ENCODE measurements around the gene CAST.

DNA sequence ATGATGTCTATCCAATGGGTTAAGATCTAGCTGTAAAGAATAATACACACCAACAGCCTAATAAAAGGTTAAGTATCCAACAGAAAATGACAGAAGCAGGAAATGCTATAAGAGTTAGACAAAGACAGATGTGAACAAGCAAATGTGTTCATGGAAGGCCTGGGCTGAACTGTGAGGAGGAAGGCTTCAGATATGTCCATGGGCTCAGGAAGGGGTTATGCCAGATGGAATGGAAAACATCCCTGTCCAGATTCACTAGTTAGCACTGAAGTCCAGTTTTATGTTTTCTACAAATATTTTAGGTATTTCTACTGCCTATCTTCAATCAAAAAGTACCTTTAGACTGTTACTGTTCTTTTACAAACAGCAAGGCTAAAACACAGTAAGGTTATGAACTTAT, 118.5 kb downstream of the CAST start:
- TF ChIP-seq, protein P1, sequence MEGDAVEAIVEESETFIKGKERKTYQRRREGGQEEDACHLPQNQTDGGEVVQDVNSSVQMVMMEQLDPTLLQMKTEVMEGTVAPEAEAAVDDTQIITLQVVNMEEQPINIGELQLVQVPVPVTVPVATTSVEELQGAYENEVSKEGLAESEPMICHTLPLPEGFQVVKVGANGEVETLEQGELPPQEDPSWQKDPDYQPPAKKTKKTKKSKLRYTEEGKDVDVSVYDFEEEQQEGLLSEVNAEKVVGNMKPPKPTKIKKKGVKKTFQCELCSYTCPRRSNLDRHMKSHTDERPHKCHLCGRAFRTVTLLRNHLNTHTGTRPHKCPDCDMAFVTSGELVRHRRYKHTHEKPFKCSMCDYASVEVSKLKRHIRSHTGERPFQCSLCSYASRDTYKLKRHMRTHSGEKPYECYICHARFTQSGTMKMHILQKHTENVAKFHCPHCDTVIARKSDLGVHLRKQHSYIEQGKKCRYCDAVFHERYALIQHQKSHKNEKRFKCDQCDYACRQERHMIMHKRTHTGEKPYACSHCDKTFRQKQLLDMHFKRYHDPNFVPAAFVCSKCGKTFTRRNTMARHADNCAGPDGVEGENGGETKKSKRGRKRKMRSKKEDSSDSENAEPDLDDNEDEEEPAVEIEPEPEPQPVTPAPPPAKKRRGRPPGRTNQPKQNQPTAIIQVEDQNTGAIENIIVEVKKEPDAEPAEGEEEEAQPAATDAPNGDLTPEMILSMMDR (IDR thresholded peaks at IDR 0.05 in 4 of 5, conservative IDR thresholded peaks at IDR 0.05 in 1 of 5): no peak
- no peak for TF ChIP-seq POLR2A (IDR thresholded peaks at IDR 0.05)

Measured in gastrocnemius medialis (tissue), 4 donors.